Vagina (tissue), 2 donors: ENCODE results near the gene HPSE.

Experiments used
- POLR2AphosphoS5 ChIP-seq, 2 donors: sonication (generic); formaldehyde crosslinking; IDR thresholded peaks; one replicate each; pipeline ENCODE4 v1.9.0; 2017; ENCODE audit warnings: antibody characterized with exemption in 2 of 2, mild to moderate bottlenecking in 2 of 2, low read depth in 1 of 2; ENCODE audit not compliant: insufficient read depth in 1 of 2
- TF ChIP-seq, protein P1 (sequence below), 3 experiments: fragments of 450-650 bp in 2 of 3; fragments of 200-600 bp in 1 of 3; sonication (generic) in 1 of 3; IDR thresholded peaks; one replicate each; pipeline ENCODE4 v1.5.1; 2017 to 2019; ENCODE audit warnings: antibody characterized with exemption in 3 of 3, mild to moderate bottlenecking in 2 of 3, moderate library complexity in 2 of 3

DNA sequence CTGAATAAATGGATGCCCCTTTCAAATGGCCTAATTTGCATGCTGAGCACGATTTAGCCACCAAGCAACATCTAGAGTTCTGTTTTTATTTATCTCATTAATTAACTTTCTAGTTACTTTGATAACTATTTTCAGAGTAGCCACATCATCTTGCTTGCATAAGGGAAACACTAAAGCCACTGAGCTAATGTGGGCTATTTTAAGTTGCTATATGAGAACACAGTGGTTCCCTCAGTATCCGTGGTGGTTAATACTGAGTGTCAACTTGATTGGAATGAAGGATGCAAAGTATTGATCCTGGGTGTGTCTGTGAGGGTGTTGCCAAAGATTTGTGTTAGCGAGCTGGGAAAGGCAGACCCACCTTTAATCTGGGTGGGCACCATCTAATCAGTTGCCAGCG, 25.4 kb upstream of the HPSE start:
- TF ChIP-seq, protein P1, sequence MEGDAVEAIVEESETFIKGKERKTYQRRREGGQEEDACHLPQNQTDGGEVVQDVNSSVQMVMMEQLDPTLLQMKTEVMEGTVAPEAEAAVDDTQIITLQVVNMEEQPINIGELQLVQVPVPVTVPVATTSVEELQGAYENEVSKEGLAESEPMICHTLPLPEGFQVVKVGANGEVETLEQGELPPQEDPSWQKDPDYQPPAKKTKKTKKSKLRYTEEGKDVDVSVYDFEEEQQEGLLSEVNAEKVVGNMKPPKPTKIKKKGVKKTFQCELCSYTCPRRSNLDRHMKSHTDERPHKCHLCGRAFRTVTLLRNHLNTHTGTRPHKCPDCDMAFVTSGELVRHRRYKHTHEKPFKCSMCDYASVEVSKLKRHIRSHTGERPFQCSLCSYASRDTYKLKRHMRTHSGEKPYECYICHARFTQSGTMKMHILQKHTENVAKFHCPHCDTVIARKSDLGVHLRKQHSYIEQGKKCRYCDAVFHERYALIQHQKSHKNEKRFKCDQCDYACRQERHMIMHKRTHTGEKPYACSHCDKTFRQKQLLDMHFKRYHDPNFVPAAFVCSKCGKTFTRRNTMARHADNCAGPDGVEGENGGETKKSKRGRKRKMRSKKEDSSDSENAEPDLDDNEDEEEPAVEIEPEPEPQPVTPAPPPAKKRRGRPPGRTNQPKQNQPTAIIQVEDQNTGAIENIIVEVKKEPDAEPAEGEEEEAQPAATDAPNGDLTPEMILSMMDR (IDR thresholded peaks at IDR 0.05) = no peak
- TF ChIP-seq POLR2AphosphoS5 (IDR thresholded peaks at IDR 0.05; ENCODE audit: insufficient read depth in 1 of 2, low read depth in 1 of 2) = no peak
